Dermis lymphatic vessel endothelial cell (primary cell): ENCODE results near the gene PI4K2A. TPM values are rescaled to one million over a fixed set of nuclear protein-coding genes. Genes with fewer than 3 reads are reported as not detected.

Source experiments
- total RNA-seq: library from RNA; depleted of rRNA; stranded (reverse); fragments of >200 nt; gene quantifications from 2 replicates; pipeline ENCODE4 v1.2.1, GENCODE V29; 2014

PI4K2A gene
- total RNA-seq: 9.1 and 9.2 TPM in 2 replicates

DNA sequence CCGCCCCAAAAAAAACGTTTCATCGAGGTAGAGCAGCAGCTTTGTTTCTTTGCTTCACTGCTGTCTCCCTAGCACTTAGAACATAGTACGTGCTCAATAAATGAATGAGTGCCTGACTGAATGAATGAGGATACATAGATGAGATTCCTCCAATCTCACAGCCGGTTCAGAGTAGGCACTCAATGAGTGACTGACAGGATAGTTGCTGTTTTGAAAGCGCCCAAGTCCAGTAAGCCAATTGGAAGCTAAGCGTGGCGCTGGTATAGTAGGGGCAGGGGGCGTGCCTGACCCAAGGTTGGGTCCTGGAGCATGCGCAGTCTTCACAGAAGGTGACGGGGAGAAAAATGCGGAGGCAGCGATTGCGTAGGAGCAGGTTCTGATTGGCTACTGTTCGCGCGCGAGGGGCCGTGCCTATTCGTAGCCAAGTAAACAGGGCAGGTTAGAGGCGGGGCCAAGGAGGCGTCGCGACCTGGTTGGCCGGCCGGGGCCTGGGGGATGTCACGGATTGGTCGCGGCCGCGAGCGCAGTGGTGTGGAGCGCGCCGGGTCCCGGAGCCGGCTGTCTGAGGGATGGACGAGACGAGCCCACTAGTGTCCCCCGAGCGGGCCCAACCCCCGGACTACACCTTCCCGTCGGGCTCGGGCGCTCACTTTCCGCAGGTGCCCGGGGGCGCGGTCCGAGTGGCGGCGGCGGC, at the start of gene PI4K2A:
TSS of gene PI4K2A (plus strand) at position 498 of the 694 bp plus-strand sequence. CDS start at position 570, 72 bp downstream.

DNA sequence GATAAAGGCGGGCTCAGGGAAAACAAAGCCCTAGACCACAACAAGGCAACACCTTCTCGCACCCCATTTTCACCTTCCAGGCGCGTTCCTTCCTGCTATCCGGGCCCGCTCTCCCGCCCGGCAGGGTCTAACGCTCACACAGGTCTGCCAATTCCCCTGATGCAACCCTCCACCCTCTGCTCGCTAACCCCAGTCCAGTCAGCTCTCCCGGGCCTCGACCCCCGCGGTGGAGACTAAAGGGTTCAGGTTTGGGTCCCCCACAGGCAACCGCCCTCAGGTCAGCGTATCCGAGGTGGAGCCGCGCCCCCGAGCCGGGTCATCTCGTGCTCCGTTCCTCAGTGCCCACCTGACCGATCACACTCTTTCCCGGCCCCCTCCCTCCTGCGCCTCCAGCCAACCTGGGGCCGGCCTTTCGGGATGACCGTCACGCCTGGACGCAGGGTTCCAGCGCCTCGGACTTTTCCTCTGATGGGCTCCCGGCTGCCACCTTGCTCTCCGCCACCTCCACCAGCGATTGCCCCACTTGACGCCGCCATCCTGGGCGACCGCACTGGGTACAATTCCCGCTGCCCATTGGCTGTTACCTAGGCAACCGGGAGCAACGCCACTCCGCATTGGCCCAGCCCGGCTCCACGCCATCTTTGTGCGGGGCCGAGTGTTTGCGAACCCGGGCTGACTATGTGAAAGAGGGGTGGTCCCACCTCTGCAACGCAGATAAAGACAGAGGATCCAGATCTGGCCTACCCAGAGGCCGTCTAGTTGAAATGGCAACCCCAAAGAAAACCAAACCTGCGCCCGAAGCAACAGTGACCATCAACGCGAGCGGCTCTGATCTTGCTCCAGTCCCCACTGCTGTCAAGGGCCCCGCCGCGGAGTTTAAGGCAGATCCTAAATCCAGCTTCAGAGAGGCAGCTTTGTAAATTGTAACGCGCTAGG, 7.3 kb upstream of the PI4K2A start, which contains the start of gene MORN4:
TSS of gene MORN4 (minus strand) at position 552 of the 936 bp plus-strand sequence. CDS start 13,847 bp downstream, outside the sequence.

DNA sequence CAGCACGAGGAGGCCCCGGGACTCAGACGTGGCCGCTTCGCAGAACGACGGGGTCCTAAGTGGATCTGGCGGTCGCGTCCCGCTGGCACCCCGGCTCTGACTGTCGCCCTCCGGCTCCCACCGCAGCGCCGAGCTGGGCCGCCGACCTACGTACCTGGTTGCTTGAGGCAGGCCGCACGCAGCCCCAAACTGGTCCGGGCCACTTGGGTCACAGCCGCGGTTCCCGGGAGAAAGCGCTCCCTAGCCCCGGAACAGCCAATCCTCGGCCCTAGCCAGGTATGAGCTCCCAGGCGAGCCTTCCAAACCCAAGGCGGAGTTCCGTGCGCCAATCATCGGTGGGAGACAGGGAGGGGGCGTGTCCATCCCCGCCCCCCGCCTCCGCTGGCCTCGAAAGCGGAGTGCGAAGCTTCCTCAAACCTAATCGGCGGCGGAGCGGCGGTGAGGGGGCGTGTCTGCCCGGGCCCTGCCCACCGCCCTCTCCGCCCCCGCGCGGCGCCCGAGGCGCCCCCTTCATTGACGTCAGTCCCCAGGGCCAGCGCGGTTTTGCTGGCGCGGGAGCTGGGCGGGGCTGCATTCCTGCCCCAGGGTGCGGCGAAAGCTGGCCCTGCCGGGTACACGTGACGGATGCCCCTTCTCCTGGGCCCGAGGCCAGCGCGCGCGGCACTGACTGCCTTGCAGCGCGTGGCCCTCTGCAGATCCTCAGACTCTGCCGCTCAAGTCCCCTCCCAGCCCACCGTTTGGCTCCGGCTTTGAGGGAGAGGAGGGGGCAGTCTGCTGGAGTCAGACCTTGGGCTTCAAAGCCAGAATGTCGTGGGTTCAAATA, 46.7 kb downstream of the PI4K2A start, which contains the start of gene AVPI1:
TSS of gene AVPI1 (minus strand) at position 280 of the 823 bp plus-strand sequence. CDS start 7,336 bp downstream, outside the sequence.

DNA sequence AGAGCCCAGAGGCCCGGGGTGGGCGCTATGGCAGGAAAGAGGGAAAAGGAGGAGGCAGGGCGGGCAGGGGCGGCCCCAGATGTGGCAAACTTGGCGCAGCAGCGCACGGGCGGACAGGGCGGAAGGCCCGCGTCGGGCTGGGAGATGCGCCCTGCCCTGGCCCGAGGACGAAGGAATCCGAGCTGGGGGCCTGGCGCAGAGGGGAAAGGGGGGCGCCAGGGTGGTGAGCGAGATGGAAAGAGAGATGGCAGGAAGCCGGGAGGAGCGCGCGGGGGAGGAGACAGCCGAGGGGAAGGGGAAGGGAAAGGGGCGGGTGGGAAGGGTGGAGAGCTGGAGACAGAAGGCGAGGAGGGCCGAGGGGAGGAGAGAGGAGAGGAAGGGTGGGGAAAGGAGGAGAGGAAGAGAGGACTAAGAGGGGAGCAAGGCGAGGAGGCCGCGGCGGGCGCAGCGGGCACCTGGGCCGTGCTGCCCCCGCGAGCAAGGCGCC, 72.9 kb downstream of the PI4K2A start, which contains the start of gene MARVELD1:
TSS of gene MARVELD1 (plus strand) at position 392 of the 487 bp plus-strand sequence. CDS start 147 bp downstream, outside the sequence.

Other genes with a start within 250 kb of the PI4K2A start
- 5.9 and 9.6 TPM in 2 replicates for gene RRP12, start 239.3 kb upstream of the PI4K2A start, total RNA-seq
- gene PGAM1, start 214.5 kb upstream of the PI4K2A start, total RNA-seq: 167 and 205 TPM in 2 replicates
- gene EXOSC1, start 194.7 kb upstream of the PI4K2A start, total RNA-seq: 21.7 and 25.5 TPM in 2 replicates
- 20.7 and 22.6 TPM in 2 replicates for gene ZDHHC16, start 194.5 kb upstream of the PI4K2A start, total RNA-seq
- gene MMS19, start 142.2 kb upstream of the PI4K2A start, total RNA-seq: 50.7 and 55.1 TPM in 2 replicates
- gene UBTD1, start 141.7 kb upstream of the PI4K2A start, total RNA-seq: 31.5 and 47.9 TPM in 2 replicates
- gene ANKRD2, start 67.9 kb upstream of the PI4K2A start, total RNA-seq: 0.11 and 0.26 TPM in 2 replicates
- gene HOGA1, start 56.3 kb upstream of the PI4K2A start, total RNA-seq: 0.26 and 0.43 TPM in 2 replicates
- gene C10orf62, start 51.0 kb upstream of the PI4K2A start, total RNA-seq: not detected in 2 replicates
- 2.2 and 2.3 TPM in 2 replicates for gene MORN4, start 7.2 kb upstream of the PI4K2A start, total RNA-seq
- gene AVPI1, start 46.6 kb downstream of the PI4K2A start, total RNA-seq: 2.4 and 6.3 TPM in 2 replicates
- gene MARVELD1, start 73.1 kb downstream of the PI4K2A start, total RNA-seq: 6.2 and 7.5 TPM in 2 replicates
- 13.1 and 15.7 TPM in 2 replicates for gene ZFYVE27, start 96.5 kb downstream of the PI4K2A start, total RNA-seq
- gene SFRP5, start 131.3 kb downstream of the PI4K2A start, total RNA-seq: not detected in 2 replicates
- gene GOLGA7B, start 209.2 kb downstream of the PI4K2A start, total RNA-seq: 0.09 and 0.11 TPM in 2 replicates